Duodenal mucosa (tissue), 2 donors: ENCODE results near the gene GNL2.

Source experiments
- H3K27ac ChIP-seq: one replicate; pipeline ENCODE4 v1.7.0; 2013; ENCODE audit warnings: low read depth, low read length
- H3K27me3 ChIP-seq, 2 donors: one replicate each; pipeline ENCODE4 v1.7.0; 2013; ENCODE audit warnings: low read length in 2 of 2, control low read depth in 1 of 2; ENCODE audit not compliant: insufficient read depth in 2 of 2, control insufficient read depth in 1 of 2
- H3K36me3 ChIP-seq, 2 donors: one replicate each; pipeline ENCODE4 v1.7.0; 2013; ENCODE audit warnings: low read length in 2 of 2, control low read depth in 1 of 2; ENCODE audit not compliant: insufficient read depth in 2 of 2, control insufficient read depth in 1 of 2
- H3K4me1 ChIP-seq, 2 donors: one replicate each; pipeline ENCODE4 v1.7.0; 2013; ENCODE audit warnings: low read length in 2 of 2, control low read depth in 1 of 2; ENCODE audit not compliant: insufficient read depth in 2 of 2, control insufficient read depth in 1 of 2
- H3K4me3 ChIP-seq, 2 donors: one replicate each; pipeline ENCODE4 v1.7.0; 2013; ENCODE audit warnings: low read length in 2 of 2, low read depth in 1 of 2
- H3K9ac ChIP-seq, 2 donors: one replicate each; pipeline ENCODE4 v1.7.0; 2013; ENCODE audit warnings: low read length in 2 of 2, low read depth in 1 of 2
- H3K9me3 ChIP-seq, 2 donors: one replicate each; pipeline ENCODE4 v1.7.0; 2013; ENCODE audit warnings: low read length in 2 of 2, control low read depth in 1 of 2; ENCODE audit not compliant: control insufficient read depth in 1 of 2

The GNL2 gene

DNA sequence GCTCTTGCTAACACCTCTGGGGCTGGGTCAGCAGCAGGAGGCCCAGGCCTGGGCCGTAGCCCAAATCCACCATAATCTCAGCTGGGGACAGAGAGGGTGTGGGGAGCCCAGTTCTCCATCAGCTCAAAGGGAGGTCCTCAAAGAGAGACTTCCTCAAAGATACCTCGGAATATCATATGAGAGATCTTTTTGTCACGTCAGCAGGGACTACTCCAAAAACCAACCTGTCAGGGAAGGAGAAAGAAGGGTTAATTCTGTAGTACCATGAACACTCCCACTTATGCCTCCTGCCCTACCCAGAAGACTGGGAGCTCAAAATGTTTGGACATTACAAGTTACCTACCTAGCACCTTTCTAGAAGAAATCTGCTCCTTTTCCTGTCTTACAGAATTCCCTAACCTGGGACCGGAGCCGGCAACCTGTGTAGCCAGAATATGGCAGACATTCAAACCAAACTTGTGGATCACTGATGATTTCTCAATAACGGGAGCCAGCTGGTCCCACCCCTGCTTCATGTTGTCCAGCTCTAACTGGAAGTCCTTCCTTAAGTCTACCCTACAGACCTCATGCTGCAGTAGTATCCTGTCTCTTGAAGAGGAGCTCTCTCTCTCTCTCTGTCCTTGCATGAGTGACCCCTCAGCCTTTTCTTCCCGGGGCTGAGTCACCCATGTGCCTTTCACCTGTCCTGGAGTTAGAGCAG, 34.1 kb upstream of the GNL2 start:
- no peaks in the 10 kb centered on the region for H3K36me3 ChIP-seq
- H3K27me3 ChIP-seq, result peaks cover 56 to 68% of the 10 kb centered on the region in 2 donors
- no peak overlapping the region for H3K4me3 ChIP-seq
- H3K9me3 ChIP-seq, result no peaks in the 10 kb centered on the region
- no peak overlapping the region for H3K27ac ChIP-seq
- peaks cover 0 to 3% of the 10 kb centered on the region in 2 donors for H3K4me1 ChIP-seq
- H3K9ac ChIP-seq, result no peak overlapping the region

DNA sequence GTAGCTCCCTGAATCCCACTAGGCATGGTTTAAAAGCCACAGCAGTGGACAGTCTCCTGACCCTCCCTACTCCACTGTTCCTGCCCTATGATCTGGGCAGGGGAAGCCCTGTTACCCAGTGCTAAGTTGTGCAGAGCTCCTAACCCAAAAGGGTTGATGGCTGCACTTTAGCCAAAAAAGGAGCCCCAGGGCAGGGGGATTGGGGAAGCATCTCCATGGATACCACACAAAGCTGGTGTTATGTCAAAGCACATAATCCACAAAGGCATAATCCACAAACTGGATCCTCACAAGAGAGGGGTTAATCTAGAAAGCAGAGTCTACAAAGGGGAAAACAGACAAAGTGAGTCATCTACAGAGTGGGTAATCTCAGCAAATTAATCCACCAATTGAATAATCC, 33.3 kb upstream of the GNL2 start:
- Histone ChIP-seq H3K9ac (no peak overlapping the region), H3K4me3 (no peak overlapping the region), H3K4me1 (peaks cover 0 to 3% of the 10 kb centered on the region in 2 donors), H3K27ac (no peak overlapping the region), H3K9me3 (no peaks in the 10 kb centered on the region), H3K27me3 (peaks cover 52 to 61% of the 10 kb centered on the region in 2 donors), H3K36me3 (no peaks in the 10 kb centered on the region)

DNA sequence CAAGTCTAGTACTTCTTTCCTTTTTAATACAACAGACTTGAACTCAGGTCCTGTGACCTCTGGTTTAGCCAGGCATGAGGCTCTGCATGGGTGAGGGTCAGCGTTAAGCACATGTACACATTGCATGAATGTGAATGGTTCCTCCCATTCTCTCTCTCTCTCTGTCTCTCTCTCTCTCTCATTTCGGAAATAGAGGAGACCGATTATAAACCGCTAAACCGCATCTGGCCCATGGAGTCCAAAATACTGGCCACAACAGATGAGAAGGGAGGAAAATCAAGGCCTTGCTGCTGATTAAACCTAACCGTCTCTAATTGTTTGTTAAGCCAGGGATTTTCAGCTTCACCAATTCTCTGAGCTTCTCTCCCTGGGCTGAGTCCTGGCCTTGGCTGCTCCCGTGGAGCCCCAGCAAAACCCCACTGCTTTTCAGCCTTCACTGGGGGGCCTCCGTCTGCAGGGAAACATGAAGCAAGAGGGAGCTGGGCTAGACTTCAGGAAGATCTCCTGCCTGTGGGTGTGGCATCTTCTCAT, 32.4 kb upstream of the GNL2 start:
- Histone ChIP-seq H3K9ac (no peak overlapping the region), H3K27me3 (peaks cover 43 to 55% of the 10 kb centered on the region in 2 donors), H3K27ac (no peak overlapping the region), H3K4me1 (no peaks in the 10 kb centered on the region), H3K4me3 (no peak overlapping the region), H3K36me3 (no peaks in the 10 kb centered on the region), H3K9me3 (no peaks in the 10 kb centered on the region)

DNA sequence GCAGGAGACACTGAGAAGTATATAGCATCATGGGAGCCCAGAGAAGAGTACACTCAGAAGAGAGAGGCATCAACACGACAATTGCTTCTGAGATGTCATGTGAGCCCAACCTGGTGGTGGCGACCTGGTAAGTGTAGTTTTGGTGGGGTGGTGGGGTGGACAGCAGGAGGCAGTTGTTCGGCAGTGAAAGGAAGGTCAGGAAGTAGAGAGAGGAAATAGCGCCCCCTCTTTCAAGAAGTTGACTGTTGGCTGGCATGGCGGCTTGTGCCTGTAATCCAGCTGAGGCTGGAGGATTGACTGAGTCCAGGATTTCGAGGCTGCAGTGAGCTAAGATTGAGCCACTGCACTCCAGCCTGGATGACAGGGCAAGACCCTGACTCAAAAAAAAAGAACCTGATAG, 26.4 kb upstream of the GNL2 start:
- H3K4me1 ChIP-seq, result no peaks in the 10 kb centered on the region
- peaks cover 10 to 15% of the 10 kb centered on the region in 2 donors for H3K27me3 ChIP-seq
- H3K4me3 ChIP-seq, result no peak overlapping the region
- no peak overlapping the region for H3K27ac ChIP-seq
- H3K36me3 ChIP-seq, result no peaks in the 10 kb centered on the region
- H3K9me3 ChIP-seq, result no peaks in the 10 kb centered on the region
- no peak overlapping the region for H3K9ac ChIP-seq

DNA sequence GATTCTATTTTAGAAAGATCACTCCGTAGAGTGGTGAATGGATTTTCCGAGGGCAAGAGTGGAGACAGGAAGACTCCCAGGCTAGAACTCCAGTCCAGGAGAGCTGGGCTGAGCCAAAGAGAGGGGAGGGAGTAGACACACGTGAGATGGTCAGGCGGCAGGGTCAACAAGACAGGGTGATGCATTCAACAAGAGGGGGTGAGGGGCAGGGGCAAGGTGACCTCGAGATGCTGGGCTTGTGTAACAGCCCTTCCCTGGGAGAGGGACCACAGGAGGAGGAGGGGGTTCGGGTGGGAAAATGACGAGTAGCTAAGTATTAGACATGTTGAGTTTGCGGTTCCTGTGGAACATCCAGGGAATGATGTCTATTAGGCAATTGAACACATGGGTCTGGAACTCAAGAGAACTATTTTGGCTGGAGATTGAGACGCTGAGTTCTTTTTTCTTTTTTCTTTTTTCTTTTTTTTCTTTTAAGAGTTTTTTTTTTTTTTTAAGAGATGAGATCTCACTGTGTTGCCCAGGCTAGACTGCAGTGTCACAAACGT, 25.7 kb upstream of the GNL2 start:
- H3K9ac ChIP-seq, result no peak overlapping the region
- H3K27ac ChIP-seq, result no peak overlapping the region
- no peak overlapping the region for H3K4me3 ChIP-seq
- H3K36me3 ChIP-seq, result no peaks in the 10 kb centered on the region
- H3K4me1 ChIP-seq, result no peaks in the 10 kb centered on the region
- peaks cover 12 to 16% of the 10 kb centered on the region in 2 donors for H3K27me3 ChIP-seq
- H3K9me3 ChIP-seq, result no peaks in the 10 kb centered on the region

DNA sequence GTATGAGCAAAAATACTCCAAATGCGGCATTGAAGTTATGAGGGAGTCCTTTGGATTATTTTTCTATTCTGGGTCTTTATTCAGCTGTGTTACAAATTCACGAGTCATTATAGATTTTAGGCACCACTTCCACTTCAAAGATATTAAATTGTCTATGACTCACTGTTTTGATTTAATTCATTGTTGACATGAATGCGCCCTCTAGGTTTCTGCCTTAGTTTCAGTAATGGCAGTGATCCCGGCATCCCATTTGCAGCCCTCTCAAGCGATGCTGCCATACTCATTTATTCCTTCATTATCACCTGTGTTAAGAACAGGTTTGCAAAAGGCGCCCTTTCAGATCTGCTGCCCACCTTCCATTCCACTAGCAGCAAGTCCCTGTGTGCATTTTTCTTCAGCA, 25.0 kb upstream of the GNL2 start:
- peaks cover 11 to 22% of the 10 kb centered on the region in 2 donors for H3K27me3 ChIP-seq

DNA sequence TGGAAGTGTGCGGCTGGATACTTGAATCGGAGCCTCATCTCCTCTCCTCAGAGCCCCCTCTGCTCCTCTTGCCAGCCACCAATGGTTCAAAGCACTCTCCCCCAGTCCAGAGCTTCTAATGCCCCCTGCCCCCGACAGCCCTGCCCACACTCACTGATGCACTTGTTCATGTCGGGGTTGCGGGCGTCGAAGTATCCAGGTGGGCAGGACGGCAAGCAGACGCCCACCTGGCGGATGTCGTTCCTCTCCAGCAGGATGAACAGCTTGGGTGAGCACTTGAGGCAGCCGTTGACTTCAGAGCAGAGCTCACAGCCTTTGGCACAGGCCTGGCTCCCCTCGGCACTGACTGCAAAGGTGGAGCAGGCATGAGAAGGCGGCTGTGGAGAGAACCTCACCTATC, 20.6 kb upstream of the GNL2 start:
- H3K36me3 ChIP-seq, result no peaks in the 10 kb centered on the region
- no peaks in the 10 kb centered on the region for H3K9me3 ChIP-seq
- H3K4me1 ChIP-seq, result no peaks in the 10 kb centered on the region
- H3K4me3 ChIP-seq, result no peak overlapping the region
- no peak overlapping the region for H3K27ac ChIP-seq
- H3K27me3 ChIP-seq, result peaks cover 11 to 18% of the 10 kb centered on the region in 2 donors
- H3K9ac ChIP-seq, result no peak overlapping the region

More for the DNA sequence above, 25.0 kb upstream of the GNL2 start:
- no peaks in the 10 kb centered on the region for H3K9me3 ChIP-seq
- no peaks in the 10 kb centered on the region for H3K4me1 ChIP-seq
- H3K27ac ChIP-seq, result no peak overlapping the region
- no peak overlapping the region for H3K4me3 ChIP-seq
- H3K36me3 ChIP-seq, result no peaks in the 10 kb centered on the region
- H3K9ac ChIP-seq, result no peak overlapping the region

DNA sequence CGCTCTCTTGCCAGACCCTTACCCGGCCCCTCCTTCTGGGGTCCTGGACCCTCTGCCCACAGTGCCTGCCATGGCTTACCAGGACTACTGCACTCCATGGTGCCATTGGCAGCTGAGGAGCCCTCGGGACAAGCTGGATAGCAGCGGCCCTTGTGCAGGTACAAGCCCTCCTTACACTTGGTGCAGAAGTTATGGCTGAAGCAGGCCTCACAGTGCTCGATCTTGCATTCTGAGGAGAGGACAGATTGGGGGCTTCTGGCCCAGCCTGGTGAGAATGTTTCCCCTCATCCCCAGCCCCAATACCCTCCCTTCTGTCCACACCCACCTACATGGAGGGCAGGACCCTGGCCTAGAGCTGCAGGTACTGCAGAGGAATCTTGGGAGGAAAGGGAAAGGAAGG, 18.4 kb upstream of the GNL2 start:
- Histone ChIP-seq H3K4me1 (no peaks in the 10 kb centered on the region), H3K27me3 (peaks cover 11 to 18% of the 10 kb centered on the region in 2 donors), H3K9ac (no peak overlapping the region), H3K27ac (no peak overlapping the region), H3K9me3 (no peaks in the 10 kb centered on the region), H3K4me3 (no peak overlapping the region), H3K36me3 (no peaks in the 10 kb centered on the region)

DNA sequence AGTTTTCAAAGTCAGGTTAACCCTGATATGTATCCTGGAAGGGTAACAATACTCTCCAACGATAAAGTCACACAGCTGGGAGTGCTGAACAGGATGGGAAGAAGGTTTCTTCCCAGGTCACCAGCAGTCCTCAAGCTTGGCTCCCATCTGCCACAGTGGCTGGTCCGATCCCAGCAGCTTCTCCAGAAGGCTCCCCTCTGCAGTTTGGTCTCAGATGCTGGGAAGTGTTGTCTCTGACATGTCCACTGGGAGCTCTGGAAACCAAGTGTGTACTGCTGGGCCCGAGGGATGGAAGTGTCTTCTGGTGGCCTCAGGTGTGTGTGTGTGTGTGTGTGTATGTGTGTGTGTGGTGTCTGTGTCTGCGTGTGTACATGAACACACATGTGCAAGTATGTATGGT, 16.4 kb upstream of the GNL2 start:
- no peak overlapping the region for H3K4me3 ChIP-seq
- peaks cover 12 to 18% of the 10 kb centered on the region in 2 donors for H3K27me3 ChIP-seq
- H3K36me3 ChIP-seq, result no peaks in the 10 kb centered on the region
- no peaks in the 10 kb centered on the region for H3K4me1 ChIP-seq
- no peak overlapping the region for H3K9ac ChIP-seq
- no peaks in the 10 kb centered on the region for H3K9me3 ChIP-seq
- H3K27ac ChIP-seq, result no peak overlapping the region

DNA sequence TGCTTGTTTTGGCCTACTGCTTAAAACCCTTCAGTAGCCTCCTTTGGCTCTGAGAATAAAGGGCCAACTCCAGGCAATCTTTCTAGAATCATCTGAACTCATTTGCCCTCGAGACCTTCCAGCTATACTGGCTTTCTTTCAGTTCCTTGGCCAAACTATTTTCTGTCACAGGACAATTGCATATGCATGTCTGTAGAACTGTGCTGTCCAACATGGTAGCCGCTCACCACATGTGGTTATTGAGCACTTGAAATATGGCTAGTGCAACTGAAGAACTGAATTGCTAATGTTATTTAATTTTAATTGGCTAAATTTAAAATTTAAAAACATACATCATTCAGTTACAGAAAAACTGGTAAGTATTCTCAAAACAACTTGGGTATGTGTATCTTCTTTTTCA, 14.3 kb upstream of the GNL2 start:
- no peak overlapping the region for H3K4me3 ChIP-seq
- peaks cover 2 to 5% of the 10 kb centered on the region in 2 donors for H3K27me3 ChIP-seq
- H3K9me3 ChIP-seq, result no peaks in the 10 kb centered on the region
- H3K4me1 ChIP-seq, result no peaks in the 10 kb centered on the region
- H3K36me3 ChIP-seq, result no peaks in the 10 kb centered on the region
- H3K27ac ChIP-seq, result no peak overlapping the region
- H3K9ac ChIP-seq, result no peak overlapping the region
